HepG2 (cell line): Measurements from ENCODE around the gene STARD5. TPM values are rescaled to one million over a fixed set of nuclear protein-coding genes. Genes with fewer than 3 reads are reported as not detected.

Experiments used
- ATAC-seq: fragments of 200-7000 bp; cut with Tn5 transposase; 3 replicates; pipeline ENCODE4 v1.9.1; 2020; ENCODE audit warnings: mild to moderate bottlenecking, moderate library complexity
- BruUV-seq: library from RNA; stranded (reverse); fragments of 400-500 nt; replicated peaks from 2 replicates; lab custom pipeline; 2021; lab: Mats Ljungman, UMichigan
- CTCF ChIA-PET: fragments of 300-600 bp; formaldehyde crosslinking; extraction: SDS; loops from one replicate; lab custom pipeline; 2021; ENCODE audit warnings: low total read pairs, inconsistent platforms, low intra/inter-chr PET ratio; lab: Yijun Ruan, JAX
- POLR2A ChIA-PET: fragments of 350-600 bp; sonication (Branson Sonifier 250); formaldehyde crosslinking; loops from one replicate; lab custom pipeline; 2020; ENCODE audit warnings: antibody characterized with exemption, inconsistent platforms; lab: Yijun Ruan, JAX
- DNase-seq: peaks from one replicate; pipeline ENCODE4 v3.0.0-alpha.2; 2015; ENCODE audit warnings: low spot score
- FAIRE-seq: peaks from 3 replicates; lab custom pipeline; 2011; peaks lifted over from hg19 to GRCh38; lab: Jason Lieb, UNC
- H2AFZ ChIP-seq: one replicate; pipeline ENCODE4 v1.6.1; 2011; ENCODE audit warnings: low read length, inconsistent platforms
- H3K27ac ChIP-seq: fragments of 300-600 bp; 3 replicates; pipeline ENCODE4 v1.8.0; 2011; ENCODE audit warnings: mixed run types, mild to moderate bottlenecking, mixed read lengths, low read length, inconsistent platforms; ENCODE audit not compliant: insufficient read depth; ENCODE audit errors: extremely low read length
- H3K27me3 ChIP-seq, 2 experiments: fragments of 200-600 bp in 1 of 2; 2 replicates in 1 of 2; 3 replicates in 1 of 2; pipeline versions ENCODE4 v1.6.0 to v1.8.0; 2011; ENCODE audit warnings: low read length in 2 of 2, mild to moderate bottlenecking in 2 of 2, moderate library complexity in 2 of 2, inconsistent platforms in 1 of 2; ENCODE audit not compliant: insufficient read depth in 2 of 2, control insufficient read depth in 1 of 2
- H3K36me3 ChIP-seq, 2 experiments: fragments of 200-600 bp in 1 of 2; replicated peaks in 1 of 2; 2 replicates in 1 of 2; 3 replicates in 1 of 2; pipeline versions ENCODE4 v1.5.1 to v1.8.0; 2011; ENCODE audit warnings: low read length in 2 of 2, inconsistent platforms in 1 of 2; ENCODE audit not compliant: insufficient read depth in 2 of 2, control insufficient read depth in 1 of 2
- H3K4me1 ChIP-seq: 2 replicates; pipeline ENCODE4 v1.5.1; 2012; ENCODE audit warnings: low read length, inconsistent platforms; ENCODE audit not compliant: insufficient read depth
- H3K4me2 ChIP-seq: 2 replicates; pipeline ENCODE4 v1.6.0; 2011; ENCODE audit warnings: low read depth, low read length, inconsistent platforms
- H3K4me3 ChIP-seq, 3 experiments: fragments of 200-600 bp in 1 of 3; sonication (generic), shearing (Covaris generic) in 1 of 3; replicated peaks in 1 of 3; 2 replicates each; pipeline ENCODE4 v1.5.1; 2011 to 2016; ENCODE audit warnings: low read length in 3 of 3, inconsistent platforms in 2 of 3, low read depth in 2 of 3, mild to moderate bottlenecking in 2 of 3, control low read depth in 1 of 3, mixed read lengths in 1 of 3; ENCODE audit not compliant: insufficient read depth in 1 of 3
- H3K79me2 ChIP-seq: one replicate; pipeline ENCODE4 v1.6.1; 2011; ENCODE audit warnings: low read length, inconsistent platforms; ENCODE audit not compliant: insufficient read depth
- H3K9ac ChIP-seq: 2 replicates; pipeline ENCODE4 v1.6.0; 2011; ENCODE audit warnings: mild to moderate bottlenecking, low read depth, low read length, inconsistent platforms; ENCODE audit not compliant: insufficient read depth
- H3K9me3 ChIP-seq: 2 replicates; pipeline ENCODE4 v1.5.1; 2012; ENCODE audit warnings: mild to moderate bottlenecking, low read length
- H4K20me1 ChIP-seq: 2 replicates; pipeline ENCODE4 v1.6.0; 2011; ENCODE audit warnings: inconsistent platforms, mild to moderate bottlenecking, low read length, moderate library complexity; ENCODE audit not compliant: insufficient read depth
- BORCS8-MEF2B ChIP-seq: sonication (generic); formaldehyde crosslinking; IDR thresholded peaks from 2 replicates; pipeline ENCODE4 v1.8.0; 2022; ENCODE audit warnings: mild to moderate bottlenecking, missing genetic modification reagents
- HCFC1 ChIP-seq: fragments of 150-350 bp; IDR thresholded peaks from 2 replicates; pipeline ENCODE4 v1.6.1; 2014; ENCODE audit warnings: low read depth, low read length
- POGZ ChIP-seq: sonication (generic); formaldehyde crosslinking; IDR thresholded peaks from 2 replicates; pipeline ENCODE4 v1.4.0; 2020; ENCODE audit warnings: mild to moderate bottlenecking, missing genetic modification reagents
- RBM22 ChIP-seq: fragments of 200-400 bp; formaldehyde crosslinking; optimal IDR thresholded peaks from 2 replicates; pipeline ENCODE3; 2017; ENCODE audit warnings: mild to moderate bottlenecking, low read length, moderate library complexity
- RNF2 ChIP-seq: fragments of 450-650 bp; conservative IDR thresholded peaks from 2 replicates; pipeline ENCODE4 v1.6.1; 2016; ENCODE audit warnings: low read depth
- SNRNP70 ChIP-seq: fragments of 200-400 bp; formaldehyde crosslinking; IDR thresholded peaks from 2 replicates; pipeline ENCODE4 v1.6.1; 2017; ENCODE audit warnings: mild to moderate bottlenecking, low read depth, low read length, moderate library complexity
- SRSF4 ChIP-seq: fragments of 200-400 bp; formaldehyde crosslinking; IDR thresholded peaks from one replicate; pipeline ENCODE4 v1.6.1; 2018; ENCODE audit warnings: mild to moderate bottlenecking, low read depth, low read length, moderate library complexity; ENCODE audit not compliant: poor library complexity, severe bottlenecking
- TFDP2 ChIP-seq: sonication (generic); formaldehyde crosslinking; IDR thresholded peaks from 2 replicates; pipeline ENCODE4 v1.4.0; 2020; ENCODE audit warnings: missing genetic modification reagents
- ZFP1 ChIP-seq: IDR thresholded peaks from 2 replicates; pipeline ENCODE4 v1.6.1; 2016
- ZNF329 ChIP-seq: sonication (generic); formaldehyde crosslinking; IDR thresholded peaks from 2 replicates; pipeline ENCODE4 v1.9.0; 2021; ENCODE audit warnings: low read depth, mild to moderate bottlenecking, missing genetic modification reagents
- ZNF451 ChIP-seq: sonication (generic); formaldehyde crosslinking; IDR thresholded peaks from 2 replicates; pipeline ENCODE4 v1.5.0; 2020; ENCODE audit warnings: mild to moderate bottlenecking, missing genetic modification reagents
- ZNF546 ChIP-seq: sonication (generic); formaldehyde crosslinking; conservative IDR thresholded peaks from 2 replicates; pipeline ENCODE4 v1.8.1; 2023; ENCODE audit warnings: mild to moderate bottlenecking, missing genetic modification reagents
- ZNF547 ChIP-seq: sonication (generic); formaldehyde crosslinking; IDR thresholded peaks from 2 replicates; pipeline ENCODE4 v1.5.1; 2020; ENCODE audit warnings: mild to moderate bottlenecking, missing genetic modification reagents
- ZNF570 ChIP-seq: sonication (generic); formaldehyde crosslinking; IDR thresholded peaks from 2 replicates; pipeline ENCODE4 v1.4.0; 2020; ENCODE audit warnings: mild to moderate bottlenecking, missing genetic modification reagents, borderline replicate concordance
- ZNF616 ChIP-seq: sonication (generic); formaldehyde crosslinking; IDR thresholded peaks from 2 replicates; pipeline ENCODE4 v1.5.0; 2020; ENCODE audit warnings: low read depth, mild to moderate bottlenecking, missing genetic modification reagents
- ZNF619 ChIP-seq: sonication (generic); formaldehyde crosslinking; IDR thresholded peaks from 2 replicates; pipeline ENCODE4 v1.4.0; 2020; ENCODE audit warnings: mild to moderate bottlenecking, missing genetic modification reagents
- ZSCAN30 ChIP-seq: sonication (generic); formaldehyde crosslinking; IDR thresholded peaks from 2 replicates; pipeline ENCODE4 v1.5.0; 2020; ENCODE audit warnings: mild to moderate bottlenecking, missing genetic modification reagents
- WGBS: methylation state at CpG from one replicate; pipeline ENCODE4 v1.1.6; 2017; ENCODE audit warnings: low lambda C conversion rate; 5-methylcytosine and 5-hydroxymethylcytosine counted together
- in situ Hi-C: cut with HindIII; loops from 2 replicates; pipeline ENCODE4 v1.10.0; 2017; ENCODE audit warnings: low pct_unique_long_range_greater_than_20kb; ENCODE audit not compliant: extremely low pct_ligation_motif_present
- intact Hi-C: fragments of 100-400 bp; cut with micrococcal nuclease; formaldehyde crosslinking; loops from one replicate; pipeline ENCODE4 v1.10.0; 2022; ENCODE audit not compliant: unreplicated experiment
- polyA plus RNA-seq, 8 experiments: library from polyadenylated mRNA; depleted of rRNA in 3 of 8; stranded (reverse) in 7 of 8; unstranded in 1 of 8; fragments of >200 nt; fragmentation: Illumina TruSeq in 4 of 8; extraction: Trizol in 4 of 8; gene quantifications; 2 replicates each; pipeline versions ENCODE4 v1.2.1 to v1.2.3, GENCODE V29; 2011 to 2016; ENCODE audit warnings: low read depth in 4 of 8, missing spikeins in 1 of 8, mixed read lengths in 1 of 8; ENCODE audit not compliant: insufficient read depth in 1 of 8
- total RNA-seq, 5 experiments: library from RNA; depleted of rRNA; stranded (reverse); fragments of >200 nt; fragmentation: Illumina TruSeq; extraction: Trizol; gene quantifications; 2 replicates each; pipeline ENCODE4 v1.2.3, GENCODE V29; 2016; ENCODE audit warnings: low read depth in 1 of 5
- TF ChIP-seq, protein P1 (sequence below): IDR thresholded peaks from 2 replicates; pipeline ENCODE4 v1.6.1; 2018; ENCODE audit warnings: missing genetic modification reagents, mild to moderate bottlenecking, missing compliant biosample characterization
- TF ChIP-seq, protein P2 (sequence below): sonication (generic); formaldehyde crosslinking; IDR thresholded peaks from 2 replicates; pipeline ENCODE4 v1.4.0; 2020; ENCODE audit warnings: missing genetic modification reagents

The STARD5 gene
- total and polyA plus RNA-seq, 2 of the 13 experiments (the other 11 are each of a cell fraction or from before 2014, with no cell fraction given): 3.1 to 3.5 TPM

DNA sequence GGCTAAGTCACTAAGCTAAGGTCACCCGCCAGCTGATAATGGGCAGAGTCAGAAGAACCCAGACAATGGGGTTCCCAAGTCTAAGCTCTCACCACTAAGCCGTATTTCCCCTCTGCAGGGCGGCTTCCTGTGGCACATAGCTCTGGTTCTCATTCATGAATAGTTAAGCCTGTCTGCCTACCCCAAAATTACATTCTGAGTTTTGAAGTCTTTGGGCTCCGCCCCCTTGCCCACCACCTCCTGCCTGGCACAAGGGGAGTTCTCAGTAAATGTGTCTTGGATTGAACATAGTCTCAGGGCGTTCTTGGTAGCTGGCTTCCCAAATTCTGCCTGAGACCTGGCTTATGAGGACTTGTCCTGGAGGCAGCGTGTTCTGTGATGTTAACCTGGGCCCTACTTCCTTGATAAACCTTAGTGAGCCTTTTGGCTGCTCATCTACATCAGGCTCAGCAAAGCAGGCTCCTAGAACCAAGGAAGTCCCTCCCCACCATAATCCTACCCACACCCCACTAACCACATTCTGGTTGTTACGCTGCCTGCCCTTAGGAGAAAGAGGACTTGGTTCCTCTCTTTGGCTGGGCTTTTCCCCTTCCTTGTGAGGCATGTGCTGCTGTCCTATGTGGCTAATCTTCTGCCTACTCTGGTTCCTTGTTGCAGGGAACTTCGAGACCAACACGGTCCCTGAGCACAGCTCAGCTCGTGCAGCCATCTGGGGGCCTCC lies 54.9 kb downstream of the STARD5 start:
- no peak overlapping the region for H3K4me2 ChIP-seq
- ChIA-PET POLR2A (no interaction called here), CTCF (no interaction called here)
- peaks cover 0 to 10% of the 10 kb centered on the region in 2 experiments; a peak in 2 of 5 replicates for H3K27me3 ChIP-seq
- no peaks in the 10 kb centered on the region for H3K9me3 ChIP-seq
- H3K27ac ChIP-seq: no peak overlapping the region
- FAIRE-seq (no peak), DNase-seq (no peak), ATAC-seq (no peak)
- H3K79me2 ChIP-seq: no peaks in the 10 kb centered on the region
- in situ Hi-C loops: loop anchor here (5.0 kb wide), 2 partner anchors 107 to 162 kb away; no protein-coding TSS in a partner anchor
- WGBS: 2% methylated on average over 7 of the region's 10 CpGs
- no peaks in the 10 kb centered on the region for H4K20me1 ChIP-seq
- intact Hi-C loops: no loop called here
- H3K36me3 ChIP-seq: no peaks in the 10 kb centered on the region
- TF ChIP-seq BORCS8-MEF2B (CRISPR knock-in tag): no peak
- no peak for TF ChIP-seq RBM22
- no peak for TF ChIP-seq ZNF329 (CRISPR knock-in tag)
- no peak for TF ChIP-seq SRSF4
- TF ChIP-seq ZFP1 (CRISPR knock-in tag): no peak
- no peak for TF ChIP-seq ZNF616 (CRISPR knock-in tag)
- TF ChIP-seq RNF2: no peak
- no peak for TF ChIP-seq ZNF547
- TF ChIP-seq ZNF546 (CRISPR knock-in tag): no peak
- no peak for TF ChIP-seq ZNF451 (CRISPR knock-in tag)
- TF ChIP-seq SNRNP70: no peak
- TF ChIP-seq ZNF570 (CRISPR knock-in tag): no peak
- TF ChIP-seq, protein P1, sequence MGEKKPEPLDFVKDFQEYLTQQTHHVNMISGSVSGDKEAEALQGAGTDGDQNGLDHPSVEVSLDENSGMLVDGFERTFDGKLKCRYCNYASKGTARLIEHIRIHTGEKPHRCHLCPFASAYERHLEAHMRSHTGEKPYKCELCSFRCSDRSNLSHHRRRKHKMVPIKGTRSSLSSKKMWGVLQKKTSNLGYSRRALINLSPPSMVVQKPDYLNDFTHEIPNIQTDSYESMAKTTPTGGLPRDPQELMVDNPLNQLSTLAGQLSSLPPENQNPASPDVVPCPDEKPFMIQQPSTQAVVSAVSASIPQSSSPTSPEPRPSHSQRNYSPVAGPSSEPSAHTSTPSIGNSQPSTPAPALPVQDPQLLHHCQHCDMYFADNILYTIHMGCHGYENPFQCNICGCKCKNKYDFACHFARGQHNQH: no peak
- TF ChIP-seq, protein P2, sequence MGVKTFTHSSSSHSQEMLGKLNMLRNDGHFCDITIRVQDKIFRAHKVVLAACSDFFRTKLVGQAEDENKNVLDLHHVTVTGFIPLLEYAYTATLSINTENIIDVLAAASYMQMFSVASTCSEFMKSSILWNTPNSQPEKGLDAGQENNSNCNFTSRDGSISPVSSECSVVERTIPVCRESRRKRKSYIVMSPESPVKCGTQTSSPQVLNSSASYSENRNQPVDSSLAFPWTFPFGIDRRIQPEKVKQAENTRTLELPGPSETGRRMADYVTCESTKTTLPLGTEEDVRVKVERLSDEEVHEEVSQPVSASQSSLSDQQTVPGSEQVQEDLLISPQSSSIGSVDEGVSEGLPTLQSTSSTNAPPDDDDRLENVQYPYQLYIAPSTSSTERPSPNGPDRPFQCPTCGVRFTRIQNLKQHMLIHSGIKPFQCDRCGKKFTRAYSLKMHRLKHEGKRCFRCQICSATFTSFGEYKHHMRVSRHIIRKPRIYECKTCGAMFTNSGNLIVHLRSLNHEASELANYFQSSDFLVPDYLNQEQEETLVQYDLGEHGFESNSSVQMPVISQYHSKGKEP (CRISPR knock-in tag): no peak
- TF ChIP-seq ZSCAN30 (CRISPR knock-in tag): no peak
- no peak for TF ChIP-seq ZNF619
- no peak for TF ChIP-seq POGZ (CRISPR knock-in tag)
- no peak for TF ChIP-seq TFDP2
- TF ChIP-seq HCFC1: no peak
- peaks cover 10% of the 10 kb centered on the region for H3K4me1 ChIP-seq
- H2AFZ ChIP-seq: no peak overlapping the region
- BruUV-seq: no TSS peak
- no peak overlapping the region for H3K9ac ChIP-seq
- no peak overlapping the region for H3K4me3 ChIP-seq
